GM06990 (cell line): ENCODE data around the gene N4BP2L2.

Experiments used
- DNase-seq: peaks from one replicate; pipeline ENCODE4 v3.0.0-alpha.2; 2011; ENCODE audit not compliant: insufficient read length; ENCODE audit errors: extremely low read depth
- H3K27me3 ChIP-seq: replicated peaks from 2 replicates; pipeline ENCODE4 v1.6.0; 2011; ENCODE audit warnings: low read length; ENCODE audit not compliant: control insufficient read depth, insufficient read depth
- H3K36me3 ChIP-seq: 2 replicates; pipeline ENCODE4 v1.5.1; 2011; ENCODE audit warnings: low read length; ENCODE audit not compliant: control insufficient read depth, insufficient read depth
- H3K4me3 ChIP-seq: replicated peaks from 2 replicates; pipeline ENCODE4 v1.5.1; 2011; ENCODE audit warnings: low read depth, mild to moderate bottlenecking, control low read depth, low read length
- TF ChIP-seq, protein P1 (sequence below): IDR thresholded peaks from 2 replicates; pipeline ENCODE4 v1.5.1; 2011; ENCODE audit warnings: low read length, control low read depth, mild to moderate bottlenecking, inconsistent platforms; ENCODE audit not compliant: insufficient read depth, poor library complexity, severe bottlenecking

The N4BP2L2 gene

GRCh38 chr13:32501064-32501463, 37.5 kb downstream of the N4BP2L2 start:
- no peak overlapping the region for H3K4me3 ChIP-seq
- H3K36me3 ChIP-seq: no peaks in the 10 kb centered on the region; the same call in 1 of the 2 replicates
- TF ChIP-seq, protein P1, sequence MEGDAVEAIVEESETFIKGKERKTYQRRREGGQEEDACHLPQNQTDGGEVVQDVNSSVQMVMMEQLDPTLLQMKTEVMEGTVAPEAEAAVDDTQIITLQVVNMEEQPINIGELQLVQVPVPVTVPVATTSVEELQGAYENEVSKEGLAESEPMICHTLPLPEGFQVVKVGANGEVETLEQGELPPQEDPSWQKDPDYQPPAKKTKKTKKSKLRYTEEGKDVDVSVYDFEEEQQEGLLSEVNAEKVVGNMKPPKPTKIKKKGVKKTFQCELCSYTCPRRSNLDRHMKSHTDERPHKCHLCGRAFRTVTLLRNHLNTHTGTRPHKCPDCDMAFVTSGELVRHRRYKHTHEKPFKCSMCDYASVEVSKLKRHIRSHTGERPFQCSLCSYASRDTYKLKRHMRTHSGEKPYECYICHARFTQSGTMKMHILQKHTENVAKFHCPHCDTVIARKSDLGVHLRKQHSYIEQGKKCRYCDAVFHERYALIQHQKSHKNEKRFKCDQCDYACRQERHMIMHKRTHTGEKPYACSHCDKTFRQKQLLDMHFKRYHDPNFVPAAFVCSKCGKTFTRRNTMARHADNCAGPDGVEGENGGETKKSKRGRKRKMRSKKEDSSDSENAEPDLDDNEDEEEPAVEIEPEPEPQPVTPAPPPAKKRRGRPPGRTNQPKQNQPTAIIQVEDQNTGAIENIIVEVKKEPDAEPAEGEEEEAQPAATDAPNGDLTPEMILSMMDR: no peak
- H3K27me3 ChIP-seq: no peaks in the 10 kb centered on the region
- DNase-seq: no peak

GRCh38 chr13:32499538-32500210, 38.9 kb downstream of the N4BP2L2 start:
- Histone ChIP-seq H3K4me3 (no peak overlapping the region), H3K36me3 (no peaks in the 10 kb centered on the region), H3K27me3 (no peaks in the 10 kb centered on the region)
- TF ChIP-seq, protein P1: no peak
- no peak for DNase-seq

- DNase-seq: no peak
- TF ChIP-seq, protein P1: no peak
- Histone ChIP-seq H3K36me3 (no peaks in the 10 kb centered on the region), H3K4me3 (no peak overlapping the region), H3K27me3 (no peaks in the 10 kb centered on the region)
These were observed 41.0 kb downstream of the N4BP2L2 start for GRCh38 chr13:32497589-32497988.

DNA sequence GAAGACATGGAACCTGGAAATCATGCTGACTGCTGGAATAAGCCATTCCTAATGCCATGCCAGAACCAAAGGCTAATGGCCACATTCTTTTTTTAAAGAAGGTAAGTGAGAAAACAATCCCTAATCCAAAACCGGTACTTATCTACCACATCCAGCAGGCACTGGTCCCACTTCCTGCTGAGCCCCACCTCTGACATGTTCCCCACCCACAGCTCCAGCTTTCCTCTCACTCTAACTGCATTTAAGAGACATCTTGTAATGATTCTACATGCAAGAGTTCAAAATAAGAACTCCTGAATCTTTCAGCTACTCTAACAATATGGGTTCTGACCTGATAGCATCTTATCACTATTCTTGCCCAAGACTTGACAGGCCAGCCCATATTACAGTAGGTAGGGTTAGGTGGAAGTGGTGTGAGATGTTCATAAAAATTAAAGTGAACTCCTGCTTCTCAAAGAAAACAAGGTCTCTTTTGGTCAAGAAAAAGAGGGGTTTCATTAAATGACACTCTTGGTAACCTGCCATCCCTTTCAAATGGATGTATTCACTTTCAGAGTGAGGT, 41.9 kb downstream of the N4BP2L2 start:
- H3K27me3 ChIP-seq: no peaks in the 10 kb centered on the region
- H3K4me3 ChIP-seq: no peak overlapping the region
- no peak for DNase-seq
- TF ChIP-seq, protein P1: no peak
- no peaks in the 10 kb centered on the region for H3K36me3 ChIP-seq

GRCh38 chr13:32495841-32496240, 42.8 kb downstream of the N4BP2L2 start:
- no peaks in the 10 kb centered on the region for H3K36me3 ChIP-seq

More at GRCh38 chr13:32495841-32496240, 42.8 kb downstream of the N4BP2L2 start:
- H3K27me3 ChIP-seq: no peaks in the 10 kb centered on the region
- TF ChIP-seq, protein P1: no peak
- DNase-seq: no peak
- no peak overlapping the region for H3K4me3 ChIP-seq
